Small intestine (tissue), 7 donors: ENCODE data around the gene BSDC1. TPM values are rescaled to one million over a fixed set of nuclear protein-coding genes. Genes with fewer than 3 reads are reported as not detected.
"Not testable (repeated sequence)": the region's sequence is repeated elsewhere in the genome, so short reads cannot be mapped to it uniquely, and the experiment has no call there.

Experiments
- DNase-seq, 2 donors: peaks; one replicate each; pipeline versions ENCODE4 v3.0.0 to v3.0.0-alpha.2; 2013
- FAIRE-seq: peaks from 2 replicates; lab custom pipeline; 2012; peaks lifted over from hg19 to GRCh38; lab: Jason Lieb, UNC
- H3K27ac ChIP-seq, 3 donors: one replicate each; pipeline ENCODE4 v1.5.1; 2013; ENCODE audit warnings: low read length in 2 of 3, mild to moderate bottlenecking in 2 of 3, control low read depth in 1 of 3, inconsistent platforms in 1 of 3, low read depth in 1 of 3, moderate library complexity in 1 of 3
- H3K27me3 ChIP-seq, 3 donors: one replicate each; pipeline ENCODE4 v1.6.1; 2013; ENCODE audit warnings: low read length in 3 of 3, inconsistent platforms in 1 of 3; ENCODE audit not compliant: control insufficient read depth in 3 of 3, insufficient read depth in 3 of 3
- H3K36me3 ChIP-seq, 3 donors: one replicate each; pipeline ENCODE4 v1.6.1; 2013; ENCODE audit warnings: low read length in 3 of 3, inconsistent platforms in 1 of 3, low read depth in 1 of 3, mild to moderate bottlenecking in 1 of 3, moderate library complexity in 1 of 3; ENCODE audit not compliant: control insufficient read depth in 3 of 3, insufficient read depth in 2 of 3
- H3K4me1 ChIP-seq, 3 donors: one replicate each; pipeline ENCODE4 v1.6.1; 2013; ENCODE audit warnings: low read length in 2 of 3, inconsistent platforms in 1 of 3, low read depth in 1 of 3, mild to moderate bottlenecking in 1 of 3, moderate library complexity in 1 of 3; ENCODE audit not compliant: control insufficient read depth in 3 of 3, insufficient read depth in 2 of 3
- H3K4me3 ChIP-seq, 3 donors: one replicate each; pipeline ENCODE4 v1.5.1; 2013; ENCODE audit warnings: low read length in 3 of 3, control low read depth in 1 of 3, inconsistent platforms in 1 of 3, low read depth in 1 of 3, mild to moderate bottlenecking in 1 of 3, moderate library complexity in 1 of 3
- H3K9me3 ChIP-seq, 2 donors: one replicate each; pipeline ENCODE4 v1.6.1; 2013; ENCODE audit warnings: low read depth in 1 of 2, low read length in 1 of 2; ENCODE audit not compliant: control insufficient read depth in 2 of 2, insufficient read depth in 1 of 2
- WGBS, 3 donors: extraction: QIAGEN DNeasy Blood & Tissue Kit; methylation state at CpG; one replicate each; pipeline ENCODE4 v1.1.7; 2013; 5-methylcytosine and 5-hydroxymethylcytosine counted together
- polyA plus RNA-seq, 4 donors: library from polyadenylated mRNA; stranded (reverse) in 3 of 4; unstranded in 1 of 4; fragments of 200-250 nt in 3 of 4; fragments of 120-200 nt in 1 of 4; gene quantifications; one replicate each; pipeline versions ENCODE4 v1.2.1 to v1.2.3, GENCODE V29; 2013
- donor health status: healthy with polysubstance abuse.
- donor health status: control.
- donor health status: control.
- donor health status: Bipolar disorder and iron deficiency.
- donor health status: healthy.

The BSDC1 gene
- polyA plus RNA-seq, 4 donors, result 38.5 to 61.2 (median 39.4) TPM

DNA sequence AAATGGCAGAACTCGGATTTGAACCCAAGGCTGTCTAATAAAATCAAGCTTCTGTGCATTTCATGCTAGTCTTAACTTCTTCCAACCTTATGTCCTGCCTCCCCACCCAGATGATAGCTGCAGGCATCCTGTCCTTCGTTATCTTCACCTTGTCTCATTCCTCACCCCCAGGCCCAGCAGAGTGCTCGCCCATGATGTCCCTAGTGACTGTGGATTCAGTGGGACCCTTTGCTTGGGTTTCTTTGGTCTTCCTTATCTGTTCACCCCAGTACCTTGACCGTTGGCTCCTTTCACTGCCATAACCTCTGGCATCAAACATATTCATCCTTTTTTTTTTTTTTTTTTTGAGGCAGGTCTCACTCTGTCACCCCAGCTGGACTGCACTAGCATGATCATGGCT, 5.6 kb upstream of the BSDC1 start:
- H3K27ac ChIP-seq, result no peak overlapping the region
- DNase-seq (no peak), FAIRE-seq (no peak)
- H3K27me3 ChIP-seq, result no peaks in the 10 kb centered on the region
- H3K9me3 ChIP-seq, result no peaks in the 10 kb centered on the region
- no peaks in the 10 kb centered on the region for H3K36me3 ChIP-seq
- no peak overlapping the region for H3K4me3 ChIP-seq
- peaks cover 0 to 8% (median 0%) of the 10 kb centered on the region in 3 donors for H3K4me1 ChIP-seq
- 60 to 82% (median 75%) methylated on average over 4 of the region's 4 CpGs for WGBS, 3 donors

DNA sequence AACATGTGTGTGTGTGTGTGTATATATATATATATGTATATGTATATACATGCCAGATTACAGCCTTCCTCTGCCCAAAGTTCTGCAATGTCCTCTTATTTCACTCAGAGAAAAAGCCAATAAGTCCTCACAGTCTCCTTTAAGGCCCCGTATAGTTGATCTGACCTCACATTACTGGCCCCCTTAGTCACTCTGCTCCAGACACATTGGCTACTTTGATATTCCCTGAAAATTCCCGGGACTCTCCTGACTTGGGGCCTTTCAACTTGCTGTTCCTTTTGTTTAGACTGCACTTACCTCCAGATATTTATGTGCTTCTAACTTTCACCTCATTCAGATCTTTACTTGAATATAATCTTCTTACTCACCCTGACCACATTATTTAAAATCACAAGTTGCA, 4.2 kb upstream of the BSDC1 start:
- FAIRE-seq (no peak), DNase-seq (no peak)
- no peak overlapping the region for H3K4me3 ChIP-seq
- no peaks in the 10 kb centered on the region for H3K27me3 ChIP-seq
- 63 to 73% (median 65%) methylated on average over 2 of the region's 2 CpGs for WGBS, 3 donors
- no peaks in the 10 kb centered on the region for H3K9me3 ChIP-seq
- H3K36me3 ChIP-seq, result no peaks in the 10 kb centered on the region
- H3K4me1 ChIP-seq, result peaks cover 0 to 12% (median 1%) of the 10 kb centered on the region in 3 donors
- no peak overlapping the region for H3K27ac ChIP-seq

DNA sequence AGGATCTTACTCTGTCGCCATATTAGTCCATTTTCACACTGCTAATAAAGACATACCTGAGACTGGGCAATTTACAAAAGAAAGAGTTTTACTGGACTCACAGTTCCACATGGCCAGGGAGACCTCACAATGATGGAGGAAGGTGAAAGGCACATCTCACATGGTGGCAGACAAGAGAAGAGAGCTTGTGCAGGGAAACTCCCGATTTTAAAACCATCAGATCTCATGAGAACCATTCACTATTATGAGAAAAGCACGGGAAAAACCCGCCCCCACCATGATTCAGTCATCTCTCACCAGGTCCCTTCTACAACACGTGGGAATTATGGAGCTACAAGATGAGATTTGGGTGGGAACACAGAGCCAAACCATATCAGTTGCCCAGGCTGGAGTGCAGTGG, 2.3 kb upstream of the BSDC1 start:
- not testable (repeated sequence) for DNase-seq, H3K9me3 ChIP-seq, H3K27ac ChIP-seq, H3K27me3 ChIP-seq, H3K36me3 ChIP-seq, H3K4me3 ChIP-seq, FAIRE-seq
- peaks cover 0 to 17% (median 8%) of the 10 kb centered on the region in 3 donors for H3K4me1 ChIP-seq
- WGBS, 3 donors, result 90 to 96% (median 91%) methylated on average over 5 of the region's 5 CpGs

- FAIRE-seq (no peak), DNase-seq (peak in 1 of 2 donors; percentile 48)
- no peaks in the 10 kb centered on the region for H3K27me3 ChIP-seq
- H3K4me3 ChIP-seq, result peak overlapping the region; percentile 12 to 88 (median 81)
- no peaks in the 10 kb centered on the region for H3K9me3 ChIP-seq
- H3K27ac ChIP-seq, result peak overlapping the region; percentile 86 to 95 (median 87)
- H3K4me1 ChIP-seq, result peaks cover 0 to 14% (median 8%) of the 10 kb centered on the region in 3 donors
- WGBS, 3 donors, result 1 to 3% (median 1%) methylated on average over 14 of the region's 14 CpGs
- peaks cover 0 to 18% (median 10%) of the 10 kb centered on the region in 3 donors for H3K36me3 ChIP-seq
Measured at GRCh38 chr1:32394890-32395432, 720 bp upstream of the BSDC1 start.

DNA sequence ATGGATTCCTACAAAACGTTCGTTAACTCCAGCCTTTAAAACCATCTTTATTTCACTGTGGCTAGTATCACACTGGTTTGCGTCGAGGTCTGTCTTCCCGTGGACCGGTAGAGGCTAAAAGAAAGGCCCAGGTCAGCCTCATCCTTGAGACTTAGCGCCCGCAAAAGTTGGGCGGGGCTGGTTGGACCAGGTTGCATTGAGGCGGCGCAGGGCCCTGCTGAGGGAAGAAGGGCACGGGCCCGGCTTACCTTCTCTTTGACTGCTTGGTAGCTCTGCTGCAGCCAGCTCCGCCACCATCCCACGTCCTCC, 455 bp downstream of the BSDC1 start:
- DNase-seq (peak in 1 of 2 donors; percentile 61), FAIRE-seq (no peak)
- H3K36me3 ChIP-seq, result peaks cover 0 to 26% (median 10%) of the 10 kb centered on the region in 3 donors
- no peaks in the 10 kb centered on the region for H3K27me3 ChIP-seq
- WGBS, 3 donors, result 1 to 2% (median 1%) methylated on average over 15 of the region's 15 CpGs
- H3K9me3 ChIP-seq, result no peaks in the 10 kb centered on the region
- peak overlapping the region; percentile 86 to 95 (median 87) for H3K27ac ChIP-seq
- peak overlapping the region; percentile 61 to 88 (median 81) for H3K4me3 ChIP-seq
- peaks cover 0 to 14% (median 8%) of the 10 kb centered on the region in 3 donors for H3K4me1 ChIP-seq

DNA sequence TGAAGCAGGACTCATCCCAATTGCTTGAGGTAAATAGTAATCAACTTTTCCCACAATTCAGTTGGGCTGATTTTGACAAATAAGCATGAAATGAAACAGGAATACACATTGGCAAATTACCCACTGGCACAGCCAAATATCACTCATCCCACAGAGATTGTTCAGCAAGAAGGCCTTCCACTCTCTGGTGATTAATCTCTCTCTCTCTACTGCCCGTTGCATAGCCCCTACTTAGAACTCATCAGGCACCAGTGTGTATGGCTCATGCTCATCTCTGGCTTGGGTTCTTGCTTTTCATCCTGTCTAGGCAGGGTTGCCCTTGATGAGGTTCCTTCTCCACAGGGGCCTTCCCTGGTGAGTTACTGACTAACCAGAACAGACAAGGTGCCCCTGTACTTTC, 1.1 kb downstream of the BSDC1 start:
- Histone ChIP-seq H3K27me3 (no peaks in the 10 kb centered on the region), H3K27ac (no peak overlapping the region), H3K36me3 (peaks cover 0 to 31% (median 10%) of the 10 kb centered on the region in 3 donors), H3K9me3 (no peaks in the 10 kb centered on the region), H3K4me3 (peak overlapping the region in 2 of 3 donors; percentile 81 to 88), H3K4me1 (peaks cover 0 to 14% (median 8%) of the 10 kb centered on the region in 3 donors)
- 53 to 90% (median 62%) methylated on average over 1 of the region's 1 CpG for WGBS, 3 donors
- DNase-seq (peak in 1 of 2 donors; percentile 16), FAIRE-seq (no peak)

DNA sequence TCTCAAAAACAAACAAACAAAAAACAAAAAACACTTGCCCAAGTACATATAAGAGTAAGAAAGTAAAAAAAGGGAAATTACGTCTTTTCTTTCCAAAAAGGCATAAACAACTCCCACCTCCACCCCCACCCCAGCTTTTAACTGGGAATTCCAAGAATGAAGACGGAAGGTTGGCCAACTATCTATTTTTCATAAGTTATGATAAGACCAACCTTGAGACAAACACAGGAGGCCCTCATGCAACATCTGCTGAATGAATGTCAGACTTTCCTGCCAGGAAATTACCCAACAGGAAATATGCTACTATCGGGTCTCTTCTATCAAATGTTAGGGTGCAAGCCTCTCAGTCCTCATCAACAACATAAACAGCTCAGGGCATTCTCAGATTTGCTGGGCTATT, 1.9 kb downstream of the BSDC1 start:
- H3K27ac ChIP-seq, result no peak overlapping the region
- peaks cover 0 to 14% (median 8%) of the 10 kb centered on the region in 3 donors for H3K4me1 ChIP-seq
- 70 to 75% (median 75%) methylated on average over 3 of the region's 3 CpGs for WGBS, 3 donors
- FAIRE-seq (no peak), DNase-seq (no peak)
- H3K4me3 ChIP-seq, result no peak overlapping the region
- H3K9me3 ChIP-seq, result no peaks in the 10 kb centered on the region
- peaks cover 2 to 35% (median 11%) of the 10 kb centered on the region in 3 donors for H3K36me3 ChIP-seq
- H3K27me3 ChIP-seq, result no peaks in the 10 kb centered on the region

DNA sequence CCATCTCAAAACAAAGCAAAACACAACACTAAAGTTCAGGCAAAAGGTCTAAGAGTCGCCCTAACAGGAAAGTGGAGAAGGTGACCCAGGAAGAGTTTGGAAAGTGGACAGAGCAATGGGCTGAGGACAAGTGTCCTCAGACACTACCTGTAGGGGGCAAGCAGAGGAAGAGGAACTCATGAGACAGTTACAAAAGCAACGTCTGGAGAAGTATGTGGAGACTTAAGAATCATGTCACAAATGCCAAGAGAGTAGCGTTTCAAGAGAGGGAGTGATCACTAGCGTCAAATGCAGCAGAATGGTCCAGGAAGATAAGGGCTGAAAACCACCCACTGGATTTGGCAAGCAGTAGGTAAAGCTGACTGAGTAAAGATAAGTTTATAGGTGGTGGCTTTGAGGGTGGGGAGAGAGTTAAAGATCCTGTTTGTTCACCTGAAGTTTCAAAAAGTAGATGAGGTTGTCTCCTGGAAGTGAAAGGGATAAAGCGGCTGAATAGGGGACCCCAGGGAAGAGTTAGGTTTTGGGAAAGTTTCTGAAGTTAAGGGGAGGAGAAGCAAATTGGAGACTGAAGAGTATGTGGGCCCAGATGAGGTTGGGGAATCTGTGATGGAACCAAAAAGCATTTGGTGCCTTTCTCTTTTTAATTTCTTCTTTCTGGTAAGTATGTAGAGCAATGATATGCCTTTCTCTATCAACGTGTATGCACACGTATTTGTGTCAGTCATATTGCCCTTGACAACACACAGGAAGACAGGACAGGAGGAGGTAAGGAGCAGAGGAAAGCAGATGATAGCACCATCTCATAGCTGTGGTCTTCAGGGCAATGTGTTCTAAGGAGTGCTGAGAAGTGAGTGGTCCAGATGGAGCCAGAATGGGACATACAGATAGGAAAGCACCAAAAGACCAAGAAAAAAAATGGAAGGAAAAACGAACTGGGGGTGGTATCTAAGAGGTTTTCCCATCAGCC, 3.1 kb downstream of the BSDC1 start:
- no peak overlapping the region for H3K27ac ChIP-seq
- WGBS, 3 donors, result 48 to 71% (median 55%) methylated on average over 8 of the region's 8 CpGs
- peaks cover 0 to 14% (median 8%) of the 10 kb centered on the region in 3 donors for H3K4me1 ChIP-seq
- no peak overlapping the region for H3K4me3 ChIP-seq
- DNase-seq, result no peak
- FAIRE-seq, result no peak
- H3K9me3 ChIP-seq, result no peaks in the 10 kb centered on the region
- no peaks in the 10 kb centered on the region for H3K27me3 ChIP-seq
- peaks cover 5 to 41% (median 16%) of the 10 kb centered on the region in 3 donors for H3K36me3 ChIP-seq
